Measurements from ENCODE around the gene SPG7. TPM values are rescaled to one million over a fixed set of nuclear protein-coding genes. Genes with fewer than 3 reads are reported as not detected.

The SPG7 gene
- total and polyA plus RNA-seq, 2 donors (not counting 1 experiment from before 2014, with no cell fraction given): 35.1 to 107 TPM

DNA sequence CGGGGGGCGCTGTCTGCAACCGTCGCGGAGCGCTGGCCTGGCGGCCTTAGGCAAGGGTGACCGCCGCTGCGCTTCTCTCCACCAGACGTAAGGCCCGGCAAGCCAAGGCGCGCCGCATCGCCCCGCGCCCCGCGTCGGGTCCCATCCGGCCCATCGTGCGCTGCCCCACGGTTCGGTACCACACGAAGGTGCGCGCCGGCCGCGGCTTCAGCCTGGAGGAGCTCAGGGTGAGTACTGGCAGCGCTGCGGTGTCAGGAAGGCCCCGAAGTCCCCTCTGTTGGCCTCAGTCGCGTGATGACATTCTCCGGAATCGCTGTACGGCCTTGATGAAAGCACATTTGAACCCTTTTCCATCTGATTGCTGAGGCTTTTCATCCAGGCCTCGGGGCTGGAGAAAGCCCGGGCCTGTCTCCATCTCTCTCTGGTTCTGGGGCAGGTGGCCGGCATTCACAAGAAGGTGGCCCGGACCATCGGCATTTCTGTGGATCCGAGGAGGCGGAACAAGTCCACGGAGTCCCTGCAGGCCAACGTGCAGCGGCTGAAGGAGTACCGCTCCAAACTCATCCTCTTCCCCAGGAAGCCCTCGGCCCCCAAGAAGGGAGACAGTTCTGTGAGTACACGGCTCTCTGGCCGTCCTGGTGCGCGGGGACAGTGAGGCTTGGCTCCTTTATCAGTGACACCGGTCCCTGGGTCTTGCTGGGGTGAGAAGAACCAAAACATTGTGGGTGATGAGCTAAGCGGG is 53.1 kb downstream of the SPG7 start:
- H3K36me3 ChIP-seq (ENCODE audit: control insufficient read depth, insufficient read depth, low read length): peaks cover 30% of the 10 kb centered on the region
- H3K4me1 ChIP-seq (ENCODE audit: control insufficient read depth, extremely low read depth, insufficient read depth, low read length): peaks cover 26% of the 10 kb centered on the region

DNA sequence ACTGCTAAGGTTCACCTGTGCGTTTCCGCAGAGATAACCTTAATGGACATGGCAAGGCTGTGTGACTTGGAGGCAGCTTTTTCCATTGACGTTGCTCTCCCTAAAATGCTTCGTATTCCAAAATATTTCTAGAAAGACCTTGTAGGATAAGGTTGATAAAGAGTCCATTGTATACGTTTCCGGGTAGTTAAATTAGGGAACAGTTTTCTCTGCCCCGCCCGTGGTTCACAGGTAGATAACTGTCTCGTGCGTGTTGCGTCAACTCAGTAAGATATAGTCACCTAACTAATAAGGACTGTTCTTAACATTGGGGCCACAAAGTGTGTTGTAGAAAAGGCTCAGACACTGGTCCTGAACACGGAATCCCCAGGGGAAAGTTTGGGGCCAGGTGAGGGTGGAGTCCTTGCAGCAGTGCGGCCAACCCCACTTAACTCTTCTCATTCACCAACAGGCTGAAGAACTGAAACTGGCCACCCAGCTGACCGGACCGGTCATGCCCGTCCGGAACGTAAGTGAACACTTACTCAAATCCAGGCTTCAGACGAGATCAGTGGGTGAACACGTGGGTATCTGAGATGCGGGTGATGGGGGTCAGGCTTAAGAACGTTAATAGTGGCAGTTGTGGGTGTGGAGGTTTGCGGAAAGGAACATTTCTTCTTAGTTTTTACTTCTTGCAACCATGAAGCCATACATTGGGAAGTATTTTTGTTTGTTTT is 53.8 kb downstream of the SPG7 start:
- TF ChIP-seq CTCF (conservative IDR thresholded peaks at IDR 0.05 in 1 of 2, IDR thresholded peaks at IDR 0.05 in 1 of 2; ENCODE audit: low read depth in 1 of 2, low read length in 2 of 2) (no peak), EZH2 (IDR thresholded peaks at IDR 0.05; ENCODE audit: low read length, missing control alignments) (no peak)
- Histone ChIP-seq H3K9ac (ENCODE audit: insufficient read depth, low read length) (peak overlapping the region; percentile 51), H3K79me2 (ENCODE audit: control insufficient read depth, insufficient read depth, low read length) (peaks cover 31% of the 10 kb centered on the region), H3K9me3 (ENCODE audit: control insufficient read depth, insufficient read depth, low read depth, low read length) (no peaks in the 10 kb centered on the region), H4K20me1 (ENCODE audit: control insufficient read depth, extremely low read depth, insufficient read depth, low read length) (peaks cover 3% of the 10 kb centered on the region), H3K4me3 (replicated peaks in 1 of 4; ENCODE audit: control extremely low read depth in 1 of 4, insufficient read depth in 1 of 4, low read depth in 3 of 4, low read length in 4 of 4) (peak overlapping the region; percentile 59 to 93 (median 86)), H3K27ac (ENCODE audit: insufficient read depth, low read length) (no peak overlapping the region), H3K36me3 (ENCODE audit: control insufficient read depth, insufficient read depth, low read length) (peaks cover 25% of the 10 kb centered on the region), H2AFZ (ENCODE audit: low read length) (no peak overlapping the region), H3K4me1 (ENCODE audit: control insufficient read depth, extremely low read depth, insufficient read depth, low read length) (peaks cover 26% of the 10 kb centered on the region), H3K27me3 (ENCODE audit: control insufficient read depth, insufficient read depth, low read length) (no peaks in the 10 kb centered on the region), H3K4me2 (ENCODE audit: extremely low read depth, insufficient read depth, low read length) (peak overlapping the region; percentile 64)
- no peak for DNase-seq (ENCODE audit: low read depth in 2 of 2)

More for the DNA sequence above, 53.1 kb downstream of the SPG7 start:
- peak overlapping the region; percentile 59 to 93 (median 86) for H3K4me3 ChIP-seq (replicated peaks in 1 of 4; ENCODE audit: control extremely low read depth in 1 of 4, insufficient read depth in 1 of 4, low read depth in 3 of 4, low read length in 4 of 4)
- peaks cover 31% of the 10 kb centered on the region for H3K79me2 ChIP-seq (ENCODE audit: control insufficient read depth, insufficient read depth, low read length)
- peak overlapping the region; percentile 92 for H3K27ac ChIP-seq (ENCODE audit: insufficient read depth, low read length)
- H2AFZ ChIP-seq (ENCODE audit: low read length): no peak overlapping the region
- DNase-seq (ENCODE audit: low read depth in 2 of 2): peak in 1 of 2 donors; percentile 25
- no peaks in the 10 kb centered on the region for H3K27me3 ChIP-seq (ENCODE audit: control insufficient read depth, insufficient read depth, low read length)
- TF ChIP-seq CTCF (conservative IDR thresholded peaks at IDR 0.05 in 1 of 2, IDR thresholded peaks at IDR 0.05 in 1 of 2; ENCODE audit: low read depth in 1 of 2, low read length in 2 of 2) (no peak), EZH2 (IDR thresholded peaks at IDR 0.05; ENCODE audit: low read length, missing control alignments) (no peak)
- H3K9me3 ChIP-seq (ENCODE audit: control insufficient read depth, insufficient read depth, low read depth, low read length): no peaks in the 10 kb centered on the region
- peaks cover 3% of the 10 kb centered on the region for H4K20me1 ChIP-seq (ENCODE audit: control insufficient read depth, extremely low read depth, insufficient read depth, low read length)
- H3K9ac ChIP-seq (ENCODE audit: insufficient read depth, low read length): peak overlapping the region; percentile 87
- H3K4me2 ChIP-seq (ENCODE audit: extremely low read depth, insufficient read depth, low read length): peak overlapping the region; percentile 64

GRCh38 chr16:89562939-89563338 is 54.7 kb downstream of the SPG7 start:
- H3K4me1 ChIP-seq (ENCODE audit: control insufficient read depth, extremely low read depth, insufficient read depth, low read length): peaks cover 26% of the 10 kb centered on the region
- peak overlapping the region; percentile 38 for H3K4me2 ChIP-seq (ENCODE audit: extremely low read depth, insufficient read depth, low read length)
- H3K27me3 ChIP-seq (ENCODE audit: control insufficient read depth, insufficient read depth, low read length): no peaks in the 10 kb centered on the region
- H3K9ac ChIP-seq (ENCODE audit: insufficient read depth, low read length): no peak overlapping the region
- H3K27ac ChIP-seq (ENCODE audit: insufficient read depth, low read length): no peak overlapping the region
- H3K79me2 ChIP-seq (ENCODE audit: control insufficient read depth, insufficient read depth, low read length): peaks cover 31% of the 10 kb centered on the region
- peaks cover 3% of the 10 kb centered on the region for H4K20me1 ChIP-seq (ENCODE audit: control insufficient read depth, extremely low read depth, insufficient read depth, low read length)
- H2AFZ ChIP-seq (ENCODE audit: low read length): no peak overlapping the region
- H3K36me3 ChIP-seq (ENCODE audit: control insufficient read depth, insufficient read depth, low read length): peaks cover 25% of the 10 kb centered on the region
- TF ChIP-seq CTCF (conservative IDR thresholded peaks at IDR 0.05 in 1 of 2, IDR thresholded peaks at IDR 0.05 in 1 of 2; ENCODE audit: low read depth in 1 of 2, low read length in 2 of 2) (no peak), EZH2 (IDR thresholded peaks at IDR 0.05; ENCODE audit: low read length, missing control alignments) (no peak)
- peak overlapping the region in 3 of 4 experiments; percentile 8 to 82 (median 31) for H3K4me3 ChIP-seq (replicated peaks in 1 of 4; ENCODE audit: control extremely low read depth in 1 of 4, insufficient read depth in 1 of 4, low read depth in 3 of 4, low read length in 4 of 4)
- DNase-seq (ENCODE audit: low read depth in 2 of 2): no peak
- H3K9me3 ChIP-seq (ENCODE audit: control insufficient read depth, insufficient read depth, low read depth, low read length): no peaks in the 10 kb centered on the region
